ENCODE measurements around the gene UCKL1.

The UCKL1 gene

DNA sequence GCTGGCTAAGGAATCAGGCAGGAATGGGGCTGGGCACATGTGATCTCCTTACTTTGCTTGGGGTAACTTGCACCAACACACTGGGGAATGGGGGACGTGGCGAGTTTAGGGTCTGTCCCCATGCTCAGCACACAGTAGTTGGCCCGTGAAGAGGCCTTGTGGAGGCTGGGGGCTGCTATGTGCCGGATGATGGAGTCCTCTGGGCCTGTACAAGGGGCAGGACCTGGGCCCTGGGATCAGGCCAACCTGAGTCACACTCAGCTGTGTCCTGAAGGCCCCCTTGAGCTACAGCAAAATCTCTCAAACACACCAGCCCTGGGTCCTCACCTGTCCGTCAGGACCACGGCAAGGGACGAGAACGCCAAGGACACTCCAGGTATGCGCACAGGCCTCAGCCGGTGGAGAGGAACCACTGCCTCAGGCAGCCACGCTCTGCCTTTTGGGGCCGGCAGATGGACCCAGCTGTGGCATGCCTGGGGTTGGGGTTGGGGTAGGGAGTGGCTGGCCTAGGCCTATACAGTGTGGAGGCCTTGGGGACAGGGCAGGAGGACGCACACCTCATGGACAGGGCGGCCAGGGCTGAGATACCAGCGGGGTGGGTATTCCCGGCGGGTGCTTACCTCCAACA lies 11.1 kb downstream of the UCKL1 start:
- no peak for DNase-seq
- Mint-ChIP-seq H3K4me3 (no peak overlapping the region), H3K4me1 (ENCODE audit: low read depth) (peaks cover 47% of the 10 kb centered on the region)

DNA sequence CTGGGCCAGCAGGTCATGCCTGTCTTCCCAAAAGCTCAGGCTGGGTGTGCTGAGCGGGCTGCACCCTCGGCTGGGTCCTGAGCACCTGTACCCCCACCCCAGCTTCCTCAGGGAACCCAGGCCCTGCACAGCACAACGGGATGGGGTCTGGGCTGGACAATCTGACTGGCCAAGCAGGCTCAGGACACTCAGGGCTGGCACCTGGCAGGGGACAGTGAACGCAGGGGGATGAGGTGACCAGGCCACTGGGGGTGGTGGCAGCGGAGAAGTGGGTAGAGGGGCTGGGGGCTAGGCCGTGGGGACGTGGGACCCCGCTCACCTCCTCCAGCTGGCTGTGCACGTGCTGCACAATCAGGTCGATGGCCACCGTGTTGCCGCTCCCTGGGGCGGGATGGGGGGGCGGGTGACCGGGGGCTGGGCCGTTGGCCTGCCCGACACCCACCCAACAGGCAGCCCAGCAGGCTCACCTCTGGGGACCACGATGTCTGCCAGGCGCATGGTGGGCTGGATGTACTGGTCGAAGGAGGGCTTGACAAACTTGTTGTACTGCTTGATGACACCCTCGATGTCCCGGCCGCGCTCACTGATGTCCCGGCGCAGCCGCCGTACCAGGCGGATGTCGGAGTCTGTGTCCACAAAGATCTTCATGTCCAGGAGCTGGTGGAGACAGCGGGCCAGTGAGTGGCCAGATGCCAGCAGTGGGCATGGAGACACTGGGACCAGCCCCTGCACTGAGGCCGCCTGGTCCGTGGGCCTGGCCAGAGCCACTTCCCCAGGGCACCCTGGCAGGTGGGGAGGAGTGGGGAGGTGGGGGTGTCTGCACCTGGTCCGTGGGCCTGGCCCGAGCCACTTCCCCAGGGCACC lies 11.9 kb downstream of the UCKL1 start:
- H3K27me3 Mint-ChIP-seq, result no peaks in the 10 kb centered on the region
- H3K4me3 Mint-ChIP-seq, result no peak overlapping the region
- H3K27ac Mint-ChIP-seq, result peak overlapping the region; percentile 57
- DNase-seq, result no peak
- H3K36me3 Mint-ChIP-seq (ENCODE audit: low read depth), result peaks cover 46% of the 10 kb centered on the region
- no peaks in the 10 kb centered on the region for H3K9me3 Mint-ChIP-seq
- peaks cover 39% of the 10 kb centered on the region for H3K4me1 Mint-ChIP-seq (ENCODE audit: low read depth)

More for the DNA sequence above, 11.1 kb downstream of the UCKL1 start:
- H3K27me3 Mint-ChIP-seq, result no peaks in the 10 kb centered on the region
- no peaks in the 10 kb centered on the region for H3K9me3 Mint-ChIP-seq
- peaks cover 44% of the 10 kb centered on the region for H3K36me3 Mint-ChIP-seq (ENCODE audit: low read depth)
- H3K27ac Mint-ChIP-seq, result peak overlapping the region; percentile 18

DNA sequence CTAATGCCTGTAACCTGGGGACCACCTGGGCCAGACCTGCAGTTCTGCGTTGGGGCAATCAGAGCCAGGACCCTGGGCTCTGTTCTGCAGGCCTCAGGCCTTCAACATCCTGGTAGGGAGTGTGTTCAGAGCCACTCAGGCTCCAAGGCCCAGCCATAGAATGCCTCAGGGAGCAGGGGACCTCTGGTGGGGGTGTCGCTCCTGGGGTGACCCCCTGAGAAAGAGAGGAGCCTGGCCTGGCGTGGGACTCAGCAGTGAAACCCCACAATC lies 12.5 kb downstream of the UCKL1 start:
- Mint-ChIP-seq H3K9me3 (no peaks in the 10 kb centered on the region), H3K27ac (no peak overlapping the region)
- DNase-seq, result no peak

DNA sequence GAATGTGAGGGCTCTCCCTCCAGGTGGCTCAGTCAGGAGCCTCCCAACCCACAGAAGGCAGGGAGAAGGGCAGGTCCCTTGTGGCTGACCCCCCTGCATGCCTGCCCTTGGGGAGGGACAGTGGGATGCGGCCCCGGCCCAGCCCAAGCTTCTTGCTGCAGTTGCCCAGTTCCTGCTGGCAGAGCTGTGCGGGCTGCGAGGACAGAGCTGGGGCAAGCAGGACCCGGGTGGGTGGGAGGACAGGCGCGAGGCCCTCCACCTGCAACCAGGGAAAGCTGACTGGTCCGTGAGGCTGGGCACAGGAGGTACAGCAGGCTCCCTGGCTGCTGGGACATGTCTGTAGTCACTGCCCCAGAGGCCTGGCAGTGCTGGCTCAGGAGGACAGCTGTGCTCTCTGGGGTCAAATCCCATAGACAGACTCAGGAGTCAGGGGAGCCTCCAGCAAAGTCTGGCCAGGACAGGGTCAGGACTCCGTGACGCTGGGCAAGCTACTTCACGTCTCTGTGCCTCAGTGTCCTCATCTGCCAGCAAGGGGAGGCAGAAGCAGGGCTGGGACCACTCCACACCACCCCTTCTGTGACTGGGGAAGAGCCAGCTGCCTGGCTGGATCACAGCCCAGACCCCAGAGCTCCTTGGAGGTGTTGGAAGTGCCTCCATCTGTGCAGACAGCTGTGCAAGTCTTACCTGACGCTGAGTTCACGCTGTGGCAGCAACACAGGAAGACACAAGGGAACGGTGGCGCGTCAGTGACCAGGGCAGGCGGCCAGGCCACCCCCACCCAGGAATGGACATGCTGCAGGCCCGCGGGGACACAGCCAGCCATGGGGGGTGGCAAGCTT lies 13.0 kb downstream of the UCKL1 start:
- Mint-ChIP-seq H3K27me3 (no peaks in the 10 kb centered on the region), H3K9me3 (no peaks in the 10 kb centered on the region), H3K4me3 (no peak overlapping the region), H3K27ac (peak overlapping the region; percentile 84), H3K4me1 (ENCODE audit: low read depth) (peaks cover 29% of the 10 kb centered on the region), H3K36me3 (ENCODE audit: low read depth) (peaks cover 46% of the 10 kb centered on the region)
- no peak for DNase-seq

More for the DNA sequence above, 12.5 kb downstream of the UCKL1 start:
- no peak overlapping the region for H3K4me3 Mint-ChIP-seq
- H3K4me1 Mint-ChIP-seq (ENCODE audit: low read depth), result peaks cover 34% of the 10 kb centered on the region
- H3K36me3 Mint-ChIP-seq (ENCODE audit: low read depth), result peaks cover 46% of the 10 kb centered on the region
- H3K27me3 Mint-ChIP-seq, result no peaks in the 10 kb centered on the region

DNA sequence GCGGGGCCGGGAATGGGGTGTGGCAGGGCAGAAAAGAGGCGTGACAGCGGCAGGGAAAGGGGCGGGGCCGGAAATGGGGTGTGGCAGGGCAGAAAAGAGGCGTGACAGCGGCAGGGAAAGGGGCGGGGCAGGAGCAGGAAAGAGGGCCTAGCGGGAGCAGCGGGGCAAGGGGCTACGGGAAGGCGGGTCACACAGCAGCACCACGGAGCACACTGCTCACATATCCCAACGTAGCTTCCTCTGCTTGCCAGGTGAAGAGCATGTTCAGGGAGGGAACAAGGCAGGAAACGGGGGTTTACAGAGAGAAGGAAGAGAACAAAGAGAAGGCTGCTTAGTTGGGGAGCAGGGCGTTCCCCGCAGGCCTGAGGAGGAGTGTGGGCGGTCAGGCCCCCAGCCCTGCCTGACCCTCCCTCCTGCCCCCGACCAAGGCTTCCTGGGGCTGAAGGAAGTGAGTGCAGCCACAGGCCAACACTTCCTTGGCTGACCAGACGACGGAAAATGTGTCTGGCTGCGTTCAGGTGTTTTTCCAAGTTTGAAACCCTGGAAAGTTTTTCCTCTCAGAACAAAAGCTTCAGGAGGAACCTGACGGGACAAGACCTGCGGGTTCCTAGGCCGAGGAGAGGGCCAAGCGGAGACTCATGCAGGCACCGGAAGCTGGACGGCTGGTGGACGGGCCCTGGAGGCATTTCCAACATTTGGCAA lies 13.8 kb downstream of the UCKL1 start:
- H3K9me3 Mint-ChIP-seq, result no peaks in the 10 kb centered on the region
- peak; percentile 59 for DNase-seq
- H3K4me1 Mint-ChIP-seq (ENCODE audit: low read depth), result peaks cover 21% of the 10 kb centered on the region
- H3K4me3 Mint-ChIP-seq, result no peak overlapping the region
- peak overlapping the region; percentile 84 for H3K27ac Mint-ChIP-seq
- peaks cover 51% of the 10 kb centered on the region for H3K36me3 Mint-ChIP-seq (ENCODE audit: low read depth)
- no peaks in the 10 kb centered on the region for H3K27me3 Mint-ChIP-seq

DNA sequence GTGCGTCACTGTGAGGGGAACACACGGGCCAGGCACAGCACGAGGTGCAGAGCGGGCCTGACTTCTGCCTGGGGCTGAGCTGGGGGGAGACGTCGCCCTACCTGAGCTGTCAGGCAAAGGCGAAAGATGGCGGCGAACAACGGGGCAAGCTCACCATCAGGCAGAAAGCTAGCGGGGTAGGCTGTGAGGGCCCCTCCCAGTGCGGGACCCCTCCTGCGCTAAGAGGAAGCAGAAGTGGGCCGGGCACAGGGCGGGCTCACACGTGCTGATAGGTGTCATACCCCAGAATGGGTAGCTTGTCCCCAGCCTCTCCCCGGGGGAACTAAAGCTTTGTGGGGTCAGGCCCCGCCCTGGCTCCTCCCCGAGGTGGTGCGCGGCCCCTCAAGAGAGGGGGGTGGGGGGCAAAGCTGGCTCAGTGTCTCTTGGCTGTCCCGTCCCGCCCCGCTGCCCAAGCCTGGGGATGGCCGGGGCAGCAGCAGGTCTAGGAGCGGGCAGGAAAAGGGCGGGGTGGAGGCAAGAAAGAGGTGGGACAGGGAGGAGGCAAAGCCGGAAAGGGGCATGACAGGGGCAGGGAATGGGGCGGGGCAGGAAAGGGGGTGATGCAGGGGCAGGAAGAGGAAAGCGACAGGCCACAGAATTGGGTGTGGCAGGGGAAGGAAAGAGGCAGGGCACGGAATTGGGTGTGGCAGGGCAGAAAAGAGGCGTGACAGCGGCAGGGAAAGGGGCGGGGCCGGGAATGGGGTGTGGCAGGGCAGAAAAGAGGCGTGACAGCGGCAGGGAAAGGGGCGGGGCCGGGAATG lies 14.7 kb downstream of the UCKL1 start:
- Mint-ChIP-seq H3K4me3 (no peak overlapping the region), H3K9me3 (no peaks in the 10 kb centered on the region), H3K27ac (peak overlapping the region; percentile 71), H3K27me3 (no peaks in the 10 kb centered on the region), H3K36me3 (ENCODE audit: low read depth) (peaks cover 51% of the 10 kb centered on the region), H3K4me1 (ENCODE audit: low read depth) (peaks cover 15% of the 10 kb centered on the region)
- peak; percentile 64 for DNase-seq

DNA sequence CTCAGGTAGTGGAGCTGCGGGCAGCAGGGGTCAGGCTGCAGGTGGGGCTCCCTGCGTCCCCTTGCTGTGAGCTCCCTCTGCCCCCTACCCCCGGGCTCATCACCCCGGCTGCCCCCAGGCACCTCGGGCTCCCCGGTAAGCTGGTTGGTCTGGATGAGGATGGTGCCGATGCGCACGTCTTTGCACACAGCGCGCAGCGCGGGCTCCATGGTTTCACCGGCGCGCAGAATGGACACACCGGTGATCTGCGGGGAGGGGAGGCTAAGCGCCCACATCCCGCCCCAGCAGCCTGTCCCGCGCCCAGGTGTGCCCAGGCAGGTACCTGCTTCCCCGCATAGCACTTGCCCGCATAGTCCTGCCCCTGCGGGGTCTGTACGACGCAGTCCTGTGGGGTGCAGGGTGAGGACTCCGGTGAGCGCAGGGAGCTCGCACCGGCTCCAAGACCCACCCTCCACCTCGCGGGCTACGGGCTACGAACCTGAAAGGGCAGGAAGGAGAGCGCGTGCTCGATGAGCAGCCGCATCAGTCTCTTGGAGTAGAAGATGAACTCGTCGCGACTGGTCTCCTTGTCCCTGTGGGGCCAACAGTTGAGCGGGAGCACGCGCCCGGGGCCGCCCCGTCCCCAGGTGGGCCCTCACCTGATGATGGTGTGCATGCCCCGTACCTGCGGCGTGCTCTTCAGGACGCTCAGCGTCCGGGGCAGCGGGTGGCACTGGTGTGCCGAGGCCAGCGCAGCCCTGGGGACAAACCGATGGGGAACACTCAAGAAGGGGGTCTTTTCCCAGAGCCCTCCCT lies 15.5 kb downstream of the UCKL1 start:
- Mint-ChIP-seq H3K9me3 (no peaks in the 10 kb centered on the region), H3K27ac (peak overlapping the region; percentile 71), H3K36me3 (ENCODE audit: low read depth) (peaks cover 55% of the 10 kb centered on the region), H3K4me1 (ENCODE audit: low read depth) (peaks cover 13% of the 10 kb centered on the region), H3K4me3 (no peak overlapping the region), H3K27me3 (no peaks in the 10 kb centered on the region)
- DNase-seq, result no peak

DNA sequence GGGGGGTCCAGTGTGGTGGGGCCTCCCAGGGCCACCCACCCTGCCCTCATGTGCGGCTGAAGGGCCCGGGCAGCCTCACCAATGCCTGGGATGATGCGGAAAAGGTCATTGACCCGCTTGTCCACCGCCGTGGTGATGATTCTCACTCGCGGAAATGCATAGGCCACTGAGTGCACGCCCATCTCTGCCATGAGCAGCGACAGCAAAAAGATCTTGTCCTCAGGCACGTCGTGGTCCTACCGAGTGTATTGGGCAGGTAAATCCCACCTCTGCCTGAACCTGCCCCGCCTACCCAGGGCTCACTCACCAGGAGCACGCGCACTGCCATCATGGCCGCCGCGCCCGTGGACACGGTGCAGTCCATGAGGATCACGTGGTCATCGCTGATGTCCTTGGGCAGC lies 16.1 kb downstream of the UCKL1 start:
- Mint-ChIP-seq H3K4me1 (ENCODE audit: low read depth) (peaks cover 13% of the 10 kb centered on the region), H3K27ac (no peak overlapping the region), H3K36me3 (ENCODE audit: low read depth) (peaks cover 55% of the 10 kb centered on the region), H3K4me3 (no peak overlapping the region), H3K27me3 (no peaks in the 10 kb centered on the region), H3K9me3 (no peaks in the 10 kb centered on the region)
- DNase-seq, result no peak

DNA sequence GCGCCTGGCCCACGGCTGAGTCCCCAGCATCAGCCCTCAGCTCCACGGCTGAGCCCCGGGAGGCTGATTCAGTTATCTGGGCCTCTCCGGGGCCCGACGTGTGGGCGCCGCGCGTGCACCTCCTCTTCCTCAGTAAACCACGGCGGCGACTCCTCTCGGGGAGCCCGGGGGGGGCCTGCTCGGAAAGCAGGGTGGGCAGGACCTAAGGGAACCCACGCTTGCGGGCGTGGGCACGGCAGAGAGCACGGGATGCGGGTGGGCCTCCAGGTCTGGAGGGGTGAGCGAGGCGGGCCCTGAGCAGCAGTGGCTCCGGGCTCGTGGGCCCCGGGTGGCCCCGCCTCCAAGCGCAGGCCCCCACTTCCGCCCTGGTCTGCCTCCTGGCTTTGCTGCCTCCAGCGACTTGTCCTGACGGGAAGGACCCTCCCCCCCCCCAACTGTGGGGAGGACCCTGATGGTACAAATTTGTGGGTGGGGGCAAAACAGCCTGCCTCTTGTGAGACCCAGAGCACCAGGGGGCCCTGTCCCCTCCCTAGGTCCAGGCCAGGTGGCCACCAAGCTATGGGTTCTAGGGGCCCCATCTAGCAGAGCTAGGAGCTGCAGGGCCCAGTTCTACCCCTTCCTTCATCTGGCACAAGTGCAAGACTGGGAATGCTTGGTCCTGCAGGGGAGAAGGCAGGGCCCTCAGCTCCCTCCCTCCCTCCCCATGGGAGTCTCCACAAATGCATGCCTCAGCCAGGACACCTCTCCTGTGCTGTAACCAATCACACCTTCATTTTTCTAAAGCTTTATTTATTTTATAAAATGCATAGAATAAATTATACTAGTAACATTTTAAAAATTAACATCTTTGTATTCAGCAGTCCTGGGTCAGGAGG lies 16.9 kb downstream of the UCKL1 start:
- no peaks in the 10 kb centered on the region for H3K27me3 Mint-ChIP-seq
- H3K4me1 Mint-ChIP-seq (ENCODE audit: low read depth), result peaks cover 13% of the 10 kb centered on the region
- H3K4me3 Mint-ChIP-seq, result no peak overlapping the region
- H3K36me3 Mint-ChIP-seq (ENCODE audit: low read depth), result peaks cover 60% of the 10 kb centered on the region
- DNase-seq, result peak; percentile 32
- H3K9me3 Mint-ChIP-seq, result no peaks in the 10 kb centered on the region
- no peak overlapping the region for H3K27ac Mint-ChIP-seq

DNA sequence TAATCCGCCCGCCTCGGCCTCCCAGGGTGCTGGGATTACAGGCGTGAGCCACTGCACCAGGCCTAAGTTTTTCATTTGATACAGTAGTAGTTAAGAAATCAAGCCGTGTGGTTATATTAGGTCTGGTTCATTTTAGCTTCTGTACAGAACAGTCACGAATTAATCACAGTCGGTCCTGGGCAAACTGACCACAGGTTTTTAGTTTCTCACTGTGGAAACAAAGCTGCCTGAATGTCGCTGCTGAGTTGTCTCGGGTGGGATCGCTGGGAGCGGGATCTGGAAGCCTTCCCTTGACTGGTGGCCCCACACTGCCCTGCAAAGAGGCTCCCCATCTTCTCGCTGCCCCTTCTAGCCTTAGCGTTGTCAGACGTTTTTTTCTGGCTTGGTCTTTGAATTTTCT lies 18.6 kb downstream of the UCKL1 start:
- DNase-seq, result no peak
- Mint-ChIP-seq H3K4me1 (ENCODE audit: low read depth) (peaks cover 10% of the 10 kb centered on the region), H3K27ac (no peak overlapping the region), H3K4me3 (no peak overlapping the region), H3K27me3 (no peaks in the 10 kb centered on the region), H3K36me3 (ENCODE audit: low read depth) (peaks cover 65% of the 10 kb centered on the region), H3K9me3 (no peaks in the 10 kb centered on the region)

DNA sequence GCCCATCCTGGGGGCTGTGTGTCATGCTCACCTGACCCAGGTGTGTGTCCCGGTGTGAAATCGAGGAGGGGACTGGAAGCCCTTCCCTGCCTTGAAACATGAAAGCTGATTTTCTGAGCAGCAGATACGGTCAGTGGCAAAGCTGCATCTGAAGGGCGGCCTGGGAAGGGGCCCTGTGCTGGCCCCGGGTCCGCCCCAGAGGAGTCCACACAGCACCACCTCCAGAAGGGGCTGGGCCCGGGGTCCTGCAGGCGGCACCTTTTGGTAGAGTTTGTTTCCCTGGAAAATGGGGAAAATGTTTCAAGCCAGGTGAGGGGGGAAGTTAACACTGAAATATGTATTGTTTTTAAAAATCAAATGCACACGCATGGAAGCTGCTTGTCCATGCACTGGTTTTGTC lies 20.8 kb downstream of the UCKL1 start:
- no peaks in the 10 kb centered on the region for H3K27me3 Mint-ChIP-seq
- H3K4me3 Mint-ChIP-seq, result no peak overlapping the region
- no peak overlapping the region for H3K27ac Mint-ChIP-seq
- H3K9me3 Mint-ChIP-seq, result no peaks in the 10 kb centered on the region
- H3K4me1 Mint-ChIP-seq (ENCODE audit: low read depth), result no peaks in the 10 kb centered on the region
- peaks cover 75% of the 10 kb centered on the region for H3K36me3 Mint-ChIP-seq (ENCODE audit: low read depth)
- DNase-seq, result no peak

DNA sequence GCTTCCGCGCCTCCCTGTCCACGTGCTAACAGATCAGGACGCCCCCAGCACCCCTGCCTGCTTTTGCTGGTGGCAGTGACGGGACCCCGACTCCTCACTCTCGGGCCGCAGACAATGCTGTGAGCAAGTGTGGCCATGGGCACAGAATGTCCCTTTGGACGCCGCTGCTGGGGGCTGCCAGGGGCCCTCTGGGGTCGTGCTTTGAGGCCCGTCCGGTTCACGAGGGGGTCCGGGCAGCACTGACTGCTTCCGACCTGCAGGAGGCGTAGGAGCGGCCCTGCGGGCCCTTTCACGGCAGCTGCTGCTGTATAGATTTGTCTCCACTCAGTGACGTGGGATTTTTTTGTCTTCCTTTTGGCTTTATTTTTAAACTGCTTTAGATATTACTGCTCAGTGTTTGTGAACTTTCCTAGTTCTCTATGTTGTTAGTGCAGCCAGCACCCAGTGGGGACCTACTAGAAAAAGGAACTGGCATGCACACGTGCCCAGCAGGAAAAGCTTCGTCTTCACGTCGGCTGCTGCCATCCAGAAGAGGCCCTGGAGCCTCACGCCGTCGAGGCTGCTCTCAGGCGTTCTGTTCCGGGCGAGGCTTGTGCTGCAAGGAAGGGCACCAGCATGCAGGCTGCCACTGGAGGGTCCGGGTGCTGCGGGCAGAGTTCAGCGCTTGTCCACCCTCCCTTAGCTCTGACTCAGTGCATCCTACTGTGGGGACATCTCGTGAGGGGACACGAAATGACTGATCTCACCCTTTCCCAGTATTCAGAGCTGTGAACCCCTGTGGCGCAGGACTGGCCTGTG lies 21.7 kb downstream of the UCKL1 start:
- DNase-seq, result no peak
- Mint-ChIP-seq H3K36me3 (ENCODE audit: low read depth) (peaks cover 80% of the 10 kb centered on the region), H3K4me3 (no peak overlapping the region), H3K27ac (peak overlapping the region; percentile 11), H3K9me3 (no peaks in the 10 kb centered on the region), H3K27me3 (no peaks in the 10 kb centered on the region), H3K4me1 (ENCODE audit: low read depth) (no peaks in the 10 kb centered on the region)
